ENCODE measurements around the gene PPM1M. TPM values are rescaled to one million over a fixed set of nuclear protein-coding genes. Genes with fewer than 3 reads are reported as not detected.

PPM1M gene
- total RNA-seq, 1 experiment from 2014 or later: 6.7 TPM

DNA sequence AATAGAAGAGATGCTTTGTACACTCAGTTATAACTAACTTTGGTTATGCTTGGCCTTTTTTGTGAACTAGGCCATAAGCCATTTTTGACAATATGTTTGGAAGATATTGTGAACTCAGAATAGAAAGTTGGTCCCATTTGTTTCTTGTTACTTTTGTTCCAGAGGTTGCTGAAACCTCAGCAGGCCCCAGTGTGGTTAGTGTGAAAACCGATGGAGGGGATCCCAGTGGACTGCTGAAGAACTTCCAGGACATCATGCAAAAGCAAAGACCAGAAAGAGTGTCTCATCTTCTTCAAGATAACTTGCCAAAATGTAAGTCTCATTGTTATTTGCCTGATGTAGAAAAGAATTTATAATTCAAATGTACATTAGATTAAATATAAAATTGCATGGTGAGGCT, 41.9 kb upstream of the PPM1M start:
- Mint-ChIP-seq H3K4me3 (ENCODE audit: unreplicated experiment) (no peak overlapping the region), H3K27me3 (ENCODE audit: insufficient read depth, unreplicated experiment) (no peaks in the 10 kb centered on the region), H3K36me3 (ENCODE audit: insufficient read depth, unreplicated experiment) (peaks cover 91% of the 10 kb centered on the region), H3K9me3 (ENCODE audit: unreplicated experiment) (no peaks in the 10 kb centered on the region), H3K27ac (ENCODE audit: unreplicated experiment) (no peak overlapping the region), H3K4me1 (ENCODE audit: low read depth, unreplicated experiment) (no peaks in the 10 kb centered on the region)
- Histone ChIP-seq H3K4me3 (ENCODE audit: low read depth, low read length) (no peak overlapping the region), H3K27me3 (replicated peaks; ENCODE audit: control insufficient read depth, insufficient read depth, low read length) (no peaks in the 10 kb centered on the region), H3K4me1 (peaks cover 11% of the 10 kb centered on the region), H3K36me3 (ENCODE audit: control insufficient read depth, insufficient read depth, low read length) (no peaks in the 10 kb centered on the region; the same call in none of the 2 replicates), H3K9me3 (no peaks in the 10 kb centered on the region)
- no TSS peak for BruUV-seq (replicated peaks)
- ChIA-PET CTCF (no interaction called here), POLR2A (interaction anchor here (0.7 kb wide), 1 partner anchor 39 kb away, joined by 3 read pairs; no protein-coding TSS in a partner anchor)
- TF ChIP-seq, protein P1, sequence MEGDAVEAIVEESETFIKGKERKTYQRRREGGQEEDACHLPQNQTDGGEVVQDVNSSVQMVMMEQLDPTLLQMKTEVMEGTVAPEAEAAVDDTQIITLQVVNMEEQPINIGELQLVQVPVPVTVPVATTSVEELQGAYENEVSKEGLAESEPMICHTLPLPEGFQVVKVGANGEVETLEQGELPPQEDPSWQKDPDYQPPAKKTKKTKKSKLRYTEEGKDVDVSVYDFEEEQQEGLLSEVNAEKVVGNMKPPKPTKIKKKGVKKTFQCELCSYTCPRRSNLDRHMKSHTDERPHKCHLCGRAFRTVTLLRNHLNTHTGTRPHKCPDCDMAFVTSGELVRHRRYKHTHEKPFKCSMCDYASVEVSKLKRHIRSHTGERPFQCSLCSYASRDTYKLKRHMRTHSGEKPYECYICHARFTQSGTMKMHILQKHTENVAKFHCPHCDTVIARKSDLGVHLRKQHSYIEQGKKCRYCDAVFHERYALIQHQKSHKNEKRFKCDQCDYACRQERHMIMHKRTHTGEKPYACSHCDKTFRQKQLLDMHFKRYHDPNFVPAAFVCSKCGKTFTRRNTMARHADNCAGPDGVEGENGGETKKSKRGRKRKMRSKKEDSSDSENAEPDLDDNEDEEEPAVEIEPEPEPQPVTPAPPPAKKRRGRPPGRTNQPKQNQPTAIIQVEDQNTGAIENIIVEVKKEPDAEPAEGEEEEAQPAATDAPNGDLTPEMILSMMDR (IDR thresholded peaks at IDR 0.05; ENCODE audit: insufficient read depth in 1 of 2, low read depth in 1 of 2, low read length in 1 of 2, severe bottlenecking in 1 of 2, unreplicated experiment in 1 of 2): no peak
- intact Hi-C loops (cut with micrococcal nuclease; ENCODE audit: unreplicated experiment): no loop called here
- no peak for DNase-seq

DNA sequence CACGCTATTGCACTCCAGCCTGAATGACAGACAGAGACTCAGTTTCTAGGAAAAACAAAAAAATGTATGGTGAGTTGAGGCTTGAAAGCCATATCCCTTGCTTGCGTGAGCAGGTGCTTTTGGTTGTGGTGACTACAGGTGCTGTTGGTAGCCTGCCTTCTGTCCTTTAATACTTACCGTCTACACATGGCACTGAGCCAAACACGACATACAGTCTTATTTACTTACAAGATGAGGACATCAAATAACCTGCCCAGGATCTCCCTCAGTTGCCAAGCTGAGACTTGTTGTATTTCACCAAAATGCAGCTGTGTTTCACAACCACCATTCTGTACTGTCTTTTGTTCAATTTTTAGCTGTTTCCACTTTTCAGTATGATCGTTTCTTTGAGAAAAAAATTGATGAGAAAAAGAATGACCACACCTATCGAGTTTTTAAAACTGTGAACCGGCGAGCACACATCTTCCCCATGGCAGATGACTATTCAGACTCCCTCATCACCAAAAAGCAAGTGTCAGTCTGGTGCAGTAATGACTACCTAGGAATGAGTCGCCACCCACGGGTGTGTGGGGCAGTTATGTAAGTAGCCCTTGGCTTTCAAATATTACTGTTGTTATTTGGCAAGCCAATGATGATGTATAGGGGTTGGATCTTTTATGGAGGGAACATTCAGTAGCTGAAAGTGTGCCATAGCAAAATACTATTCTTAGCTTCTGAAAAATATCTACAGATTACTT, 41.1 kb upstream of the PPM1M start:
- Mint-ChIP-seq H3K9me3 (ENCODE audit: unreplicated experiment) (no peaks in the 10 kb centered on the region), H3K27ac (ENCODE audit: unreplicated experiment) (no peak overlapping the region), H3K4me1 (ENCODE audit: low read depth, unreplicated experiment) (no peaks in the 10 kb centered on the region), H3K36me3 (ENCODE audit: insufficient read depth, unreplicated experiment) (peaks cover 92% of the 10 kb centered on the region), H3K4me3 (ENCODE audit: unreplicated experiment) (no peak overlapping the region), H3K27me3 (ENCODE audit: insufficient read depth, unreplicated experiment) (no peaks in the 10 kb centered on the region)
- H3K4me1 ChIP-seq: peaks cover 3% of the 10 kb centered on the region
- no peaks in the 10 kb centered on the region for H3K27me3 ChIP-seq (replicated peaks; ENCODE audit: control insufficient read depth, insufficient read depth, low read length)
- TF ChIP-seq, protein P1 (IDR thresholded peaks at IDR 0.05; ENCODE audit: insufficient read depth in 1 of 2, low read depth in 1 of 2, low read length in 1 of 2, severe bottlenecking in 1 of 2, unreplicated experiment in 1 of 2): no peak
- intact Hi-C loops (cut with micrococcal nuclease; ENCODE audit: unreplicated experiment): no loop called here
- H3K4me3 ChIP-seq (ENCODE audit: low read depth, low read length): no peak overlapping the region
- no peak for DNase-seq
- no TSS peak for BruUV-seq (replicated peaks)
- H3K36me3 ChIP-seq (ENCODE audit: control insufficient read depth, insufficient read depth, low read length): no peaks in the 10 kb centered on the region; the same call in none of the 2 replicates
- CTCF ChIA-PET: no interaction called here
- no peaks in the 10 kb centered on the region for H3K9me3 ChIP-seq
- POLR2A ChIA-PET: interaction anchor here (0.7 kb wide), 1 partner anchor 39 kb away, joined by 3 read pairs; no protein-coding TSS in a partner anchor

DNA sequence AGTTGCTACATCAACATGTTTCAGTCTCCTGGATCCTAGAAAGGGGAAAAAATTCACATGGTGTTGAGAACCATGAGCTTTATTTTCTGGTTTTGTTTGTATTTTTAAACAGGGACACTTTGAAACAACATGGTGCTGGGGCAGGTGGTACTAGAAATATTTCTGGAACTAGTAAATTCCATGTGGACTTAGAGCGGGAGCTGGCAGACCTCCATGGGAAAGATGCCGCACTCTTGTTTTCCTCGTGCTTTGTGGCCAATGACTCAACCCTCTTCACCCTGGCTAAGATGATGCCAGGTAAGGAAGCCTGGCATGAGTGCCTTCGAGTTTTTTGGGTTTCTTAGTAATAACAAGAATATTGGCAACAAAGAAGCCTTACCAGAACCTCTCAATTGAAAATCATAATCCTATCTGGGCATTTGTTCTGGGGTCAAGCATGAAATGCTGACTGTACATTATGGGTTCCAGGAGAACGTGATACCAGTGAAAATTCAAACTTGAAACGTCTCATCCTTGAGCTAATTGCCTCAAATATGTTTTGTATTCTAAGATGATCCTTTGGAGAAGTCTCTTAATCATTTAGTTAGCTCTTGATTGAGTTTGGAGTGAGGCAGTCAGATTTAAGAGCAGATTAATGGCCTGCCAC, 39.7 kb upstream of the PPM1M start:
- H3K27me3 Mint-ChIP-seq (ENCODE audit: insufficient read depth, unreplicated experiment): no peaks in the 10 kb centered on the region
- H3K36me3 Mint-ChIP-seq (ENCODE audit: insufficient read depth, unreplicated experiment): peaks cover 97% of the 10 kb centered on the region
- H3K9me3 Mint-ChIP-seq (ENCODE audit: unreplicated experiment): no peaks in the 10 kb centered on the region
- POLR2A ChIA-PET: no interaction called here
- intact Hi-C loops (cut with micrococcal nuclease; ENCODE audit: unreplicated experiment): no loop called here
- CTCF ChIA-PET: no interaction called here
- no peak overlapping the region for H3K4me3 Mint-ChIP-seq (ENCODE audit: unreplicated experiment)
- TF ChIP-seq, protein P1 (IDR thresholded peaks at IDR 0.05; ENCODE audit: insufficient read depth in 1 of 2, low read depth in 1 of 2, low read length in 1 of 2, severe bottlenecking in 1 of 2, unreplicated experiment in 1 of 2): no peak
- peaks cover 9% of the 10 kb centered on the region for H3K4me1 Mint-ChIP-seq (ENCODE audit: low read depth, unreplicated experiment)
- no peak for DNase-seq
- Histone ChIP-seq H3K4me3 (ENCODE audit: low read depth, low read length) (no peak overlapping the region), H3K9me3 (no peaks in the 10 kb centered on the region), H3K36me3 (ENCODE audit: control insufficient read depth, insufficient read depth, low read length) (no peaks in the 10 kb centered on the region; the same call in none of the 2 replicates), H3K27me3 (replicated peaks; ENCODE audit: control insufficient read depth, insufficient read depth, low read length) (no peaks in the 10 kb centered on the region), H3K4me1 (peaks cover 10% of the 10 kb centered on the region)
- BruUV-seq (replicated peaks): no TSS peak
- H3K27ac Mint-ChIP-seq (ENCODE audit: unreplicated experiment): no peak overlapping the region
